Measurements from ENCODE around the gene TRAM2.
"Not testable (repeated sequence)": the region's sequence is repeated elsewhere in the genome, so short reads cannot be mapped to it uniquely, and the experiment has no call there.

Gene TRAM2

GRCh38 chr6:52474173-52474572 lies 102.7 kb downstream of the TRAM2 start:
- no peak for DNase-seq

DNA sequence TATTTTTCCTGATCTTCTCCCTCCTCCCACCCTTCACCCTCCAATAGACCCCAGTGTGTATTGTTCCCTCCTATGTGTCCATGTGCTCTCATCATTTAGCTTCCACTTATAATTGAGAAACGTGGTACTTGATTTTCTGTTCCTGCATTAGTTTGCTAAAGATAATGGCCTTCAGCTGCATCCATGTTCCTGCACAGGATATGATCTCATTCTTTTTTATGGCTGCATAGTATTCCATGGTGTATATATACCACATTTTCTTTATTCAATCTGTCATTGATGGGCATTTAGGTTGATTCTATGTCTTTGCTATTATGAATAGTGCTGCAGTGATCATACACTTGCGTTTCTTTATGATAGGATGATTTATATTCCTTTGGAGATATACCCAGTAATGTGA lies 115.7 kb downstream of the TRAM2 start:
- not testable (repeated sequence) for DNase-seq

DNA sequence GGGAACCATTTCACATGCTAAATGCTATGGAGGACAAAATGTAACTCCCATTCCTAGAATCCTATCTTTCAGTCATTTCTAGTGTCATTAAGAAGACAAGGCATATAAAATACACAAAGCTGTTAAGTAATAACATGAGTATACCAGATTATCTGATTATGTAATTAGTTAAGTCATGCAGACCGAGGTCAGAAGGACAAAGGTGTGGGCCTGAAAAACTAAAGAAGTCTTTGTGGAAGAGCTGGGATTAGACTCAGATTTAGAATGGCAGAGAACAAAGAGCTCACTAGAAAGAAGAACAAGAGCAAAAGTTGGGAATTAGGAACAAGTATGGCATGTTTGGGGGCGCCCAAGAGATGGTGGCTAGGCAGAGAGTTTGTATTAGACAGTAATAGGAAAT lies 119.8 kb downstream of the TRAM2 start:
- DNase-seq: no peak

GRCh38 chr6:52454556-52454955 lies 122.3 kb downstream of the TRAM2 start:
- no peak for DNase-seq
